Measurements from ENCODE around the gene ZNF672.

Gene ZNF672

GRCh38 chr1:248853663-248854375 is 15.8 kb downstream of the ZNF672 start:
- no peak for TF ChIP-seq CTCF (IDR thresholded peaks at IDR 0.05; ENCODE audit: extremely low read depth, insufficient read depth, missing control alignments)
- in situ Hi-C loops (cut with MboI; ENCODE audit: low pct_unique_long_range_greater_than_20kb, low sequenced_read_pairs, unreplicated experiment) = no loop called here
- DNase-seq (ENCODE audit: low spot score) = no peak

- in situ Hi-C loops (cut with MboI; ENCODE audit: low pct_unique_long_range_greater_than_20kb, low sequenced_read_pairs, unreplicated experiment) = no loop called here
- no peak for DNase-seq (ENCODE audit: low spot score)
- TF ChIP-seq CTCF (IDR thresholded peaks at IDR 0.05; ENCODE audit: extremely low read depth, insufficient read depth, missing control alignments) = no peak
Measured at GRCh38 chr1:248855580-248855979, 17.6 kb downstream of the ZNF672 start.

GRCh38 chr1:248856176-248856575 is 18.2 kb downstream of the ZNF672 start:
- TF ChIP-seq CTCF (IDR thresholded peaks at IDR 0.05; ENCODE audit: extremely low read depth, insufficient read depth, missing control alignments) = no peak
- in situ Hi-C loops (cut with MboI; ENCODE audit: low pct_unique_long_range_greater_than_20kb, low sequenced_read_pairs, unreplicated experiment) = no loop called here
- DNase-seq (ENCODE audit: low spot score) = no peak

- no peak for DNase-seq (ENCODE audit: low spot score)
- in situ Hi-C loops (cut with MboI; ENCODE audit: low pct_unique_long_range_greater_than_20kb, low sequenced_read_pairs, unreplicated experiment) = no loop called here
Measured at GRCh38 chr1:248857201-248857600, 19.2 kb downstream of the ZNF672 start.

GRCh38 chr1:248857749-248858095 is 19.7 kb downstream of the ZNF672 start:
- no peak for DNase-seq (ENCODE audit: low spot score)
- in situ Hi-C loops (cut with MboI; ENCODE audit: low pct_unique_long_range_greater_than_20kb, low sequenced_read_pairs, unreplicated experiment) = no loop called here
- no peak for TF ChIP-seq CTCF (IDR thresholded peaks at IDR 0.05; ENCODE audit: extremely low read depth, insufficient read depth, missing control alignments)

More at GRCh38 chr1:248857201-248857600, 19.2 kb downstream of the ZNF672 start:
- no peak for TF ChIP-seq CTCF (IDR thresholded peaks at IDR 0.05; ENCODE audit: extremely low read depth, insufficient read depth, missing control alignments)

GRCh38 chr1:248858096-248858890 is 20.3 kb downstream of the ZNF672 start:
- in situ Hi-C loops (cut with MboI; ENCODE audit: low pct_unique_long_range_greater_than_20kb, low sequenced_read_pairs, unreplicated experiment) = no loop called here
- DNase-seq (ENCODE audit: low spot score) = peak; percentile 85
- TF ChIP-seq CTCF (IDR thresholded peaks at IDR 0.05; ENCODE audit: extremely low read depth, insufficient read depth, missing control alignments) = peak; percentile 71
